ENCODE results near the gene ADAMTSL5.

DNA sequence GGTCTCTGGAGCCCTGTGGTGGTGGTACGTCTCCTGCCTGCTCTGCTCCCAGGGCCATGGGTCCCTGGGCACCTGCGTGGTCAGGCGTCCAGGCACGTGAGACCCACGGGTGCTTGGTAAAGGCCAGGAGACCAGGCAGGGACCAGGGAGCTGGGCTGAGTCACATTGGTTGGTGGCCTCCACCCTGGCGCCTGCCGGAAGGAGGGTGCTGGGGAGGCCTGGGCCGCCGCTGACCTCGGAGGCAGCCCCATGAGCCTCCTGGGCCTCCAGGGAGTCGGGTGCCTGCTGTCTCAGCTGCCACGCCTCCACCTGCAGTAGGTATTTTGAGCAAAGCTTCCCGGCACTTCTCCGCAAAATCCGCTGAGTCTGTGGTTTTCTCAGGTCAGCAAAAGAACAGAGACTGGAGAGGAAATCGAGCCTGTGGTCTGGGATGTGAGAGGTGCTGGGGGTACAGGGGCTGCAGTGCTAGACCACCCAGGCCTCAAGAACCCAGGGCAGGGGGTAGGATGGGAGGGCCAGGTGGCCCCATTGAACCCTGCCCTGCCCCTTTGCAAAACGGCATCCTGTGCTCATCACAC, 7.5 kb upstream of the ADAMTSL5 start:
- TF ChIP-seq POLR2AphosphoS5 (IDR thresholded peaks at IDR 0.05; ENCODE audit: low read depth, low read length) (no peak), CHD1 (IDR thresholded peaks at IDR 0.05; ENCODE audit: low read depth, low read length) (no peak), TAF1 (IDR thresholded peaks at IDR 0.05; ENCODE audit: low read depth, low read length) (no peak), EZH2 (IDR thresholded peaks at IDR 0.05; ENCODE audit: low read depth, low read length, severe bottlenecking) (no peak), EP300 (IDR thresholded peaks at IDR 0.05; ENCODE audit: borderline replicate concordance in 1 of 2, low read depth in 2 of 2, low read length in 2 of 2) (no peak), SP2 (IDR thresholded peaks at IDR 0.05; ENCODE audit: low read length) (no peak), JUN (IDR thresholded peaks at IDR 0.05; ENCODE audit: low read depth, low read length) (no peak), SAP30 (IDR thresholded peaks at IDR 0.05; ENCODE audit: insufficient read depth, insufficient replicate concordance, low read length) (no peak), EGR1 (IDR thresholded peaks at IDR 0.05; ENCODE audit: borderline replicate concordance, low read depth, low read length) (no peak)
- TF ChIP-seq, protein P1, sequence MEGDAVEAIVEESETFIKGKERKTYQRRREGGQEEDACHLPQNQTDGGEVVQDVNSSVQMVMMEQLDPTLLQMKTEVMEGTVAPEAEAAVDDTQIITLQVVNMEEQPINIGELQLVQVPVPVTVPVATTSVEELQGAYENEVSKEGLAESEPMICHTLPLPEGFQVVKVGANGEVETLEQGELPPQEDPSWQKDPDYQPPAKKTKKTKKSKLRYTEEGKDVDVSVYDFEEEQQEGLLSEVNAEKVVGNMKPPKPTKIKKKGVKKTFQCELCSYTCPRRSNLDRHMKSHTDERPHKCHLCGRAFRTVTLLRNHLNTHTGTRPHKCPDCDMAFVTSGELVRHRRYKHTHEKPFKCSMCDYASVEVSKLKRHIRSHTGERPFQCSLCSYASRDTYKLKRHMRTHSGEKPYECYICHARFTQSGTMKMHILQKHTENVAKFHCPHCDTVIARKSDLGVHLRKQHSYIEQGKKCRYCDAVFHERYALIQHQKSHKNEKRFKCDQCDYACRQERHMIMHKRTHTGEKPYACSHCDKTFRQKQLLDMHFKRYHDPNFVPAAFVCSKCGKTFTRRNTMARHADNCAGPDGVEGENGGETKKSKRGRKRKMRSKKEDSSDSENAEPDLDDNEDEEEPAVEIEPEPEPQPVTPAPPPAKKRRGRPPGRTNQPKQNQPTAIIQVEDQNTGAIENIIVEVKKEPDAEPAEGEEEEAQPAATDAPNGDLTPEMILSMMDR (IDR thresholded peaks at IDR 0.05; ENCODE audit: control extremely low read depth in 1 of 3, insufficient read depth in 1 of 3, low read depth in 1 of 3, low read length in 3 of 3) = no peak
- TF ChIP-seq, protein P2, sequence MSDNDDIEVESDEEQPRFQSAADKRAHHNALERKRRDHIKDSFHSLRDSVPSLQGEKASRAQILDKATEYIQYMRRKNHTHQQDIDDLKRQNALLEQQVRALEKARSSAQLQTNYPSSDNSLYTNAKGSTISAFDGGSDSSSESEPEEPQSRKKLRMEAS (IDR thresholded peaks at IDR 0.05) = no peak
